ENCODE data around the gene ZNF771. TPM values are rescaled to one million over a fixed set of nuclear protein-coding genes. Genes with fewer than 3 reads are reported as not detected.

ZNF771 gene
- polyA plus RNA-seq, 1 experiment, result 9.3 TPM

DNA sequence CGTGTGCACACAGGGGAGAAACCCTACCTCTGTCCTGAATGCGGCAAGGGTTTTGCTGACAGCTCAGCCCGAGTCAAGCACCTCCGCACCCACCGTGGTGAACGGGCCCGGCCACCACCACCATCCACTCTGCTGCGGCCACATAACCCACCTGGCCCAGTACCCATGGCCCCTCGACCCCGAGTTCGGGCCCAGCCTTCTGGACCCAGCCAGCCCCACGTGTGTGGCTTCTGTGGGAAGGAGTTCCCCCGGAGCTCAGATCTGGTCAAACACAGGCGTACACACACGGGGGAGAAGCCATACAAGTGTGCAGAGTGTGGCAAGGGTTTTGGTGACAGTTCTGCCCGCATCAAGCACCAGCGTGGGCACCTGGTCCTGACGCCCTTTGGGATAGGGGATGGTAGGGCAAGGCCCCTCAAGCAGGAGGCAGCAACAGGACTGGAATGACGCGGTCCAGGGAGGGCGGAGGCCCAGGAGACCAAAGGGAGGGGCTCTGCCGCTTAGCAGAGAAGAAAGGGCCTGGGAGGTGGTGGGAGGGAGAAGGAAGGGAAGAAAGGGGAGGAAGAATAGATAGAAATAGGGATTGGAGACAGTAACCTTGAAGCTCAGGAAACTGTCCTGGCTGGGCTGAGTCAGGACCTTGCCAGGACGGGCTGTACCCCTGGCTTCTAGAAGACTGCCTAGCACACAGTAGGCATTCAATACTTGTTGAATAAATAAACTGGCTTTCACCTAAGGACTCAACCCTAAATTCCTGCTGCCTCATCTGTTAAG is 8.6 kb upstream of the ZNF771 start:
- no peak overlapping the region for H3K4me3 ChIP-seq (ENCODE audit: low read depth, low read length)
- no peak for DNase-seq (ENCODE audit: low read depth, low spot score)
- TF ChIP-seq, protein P1, sequence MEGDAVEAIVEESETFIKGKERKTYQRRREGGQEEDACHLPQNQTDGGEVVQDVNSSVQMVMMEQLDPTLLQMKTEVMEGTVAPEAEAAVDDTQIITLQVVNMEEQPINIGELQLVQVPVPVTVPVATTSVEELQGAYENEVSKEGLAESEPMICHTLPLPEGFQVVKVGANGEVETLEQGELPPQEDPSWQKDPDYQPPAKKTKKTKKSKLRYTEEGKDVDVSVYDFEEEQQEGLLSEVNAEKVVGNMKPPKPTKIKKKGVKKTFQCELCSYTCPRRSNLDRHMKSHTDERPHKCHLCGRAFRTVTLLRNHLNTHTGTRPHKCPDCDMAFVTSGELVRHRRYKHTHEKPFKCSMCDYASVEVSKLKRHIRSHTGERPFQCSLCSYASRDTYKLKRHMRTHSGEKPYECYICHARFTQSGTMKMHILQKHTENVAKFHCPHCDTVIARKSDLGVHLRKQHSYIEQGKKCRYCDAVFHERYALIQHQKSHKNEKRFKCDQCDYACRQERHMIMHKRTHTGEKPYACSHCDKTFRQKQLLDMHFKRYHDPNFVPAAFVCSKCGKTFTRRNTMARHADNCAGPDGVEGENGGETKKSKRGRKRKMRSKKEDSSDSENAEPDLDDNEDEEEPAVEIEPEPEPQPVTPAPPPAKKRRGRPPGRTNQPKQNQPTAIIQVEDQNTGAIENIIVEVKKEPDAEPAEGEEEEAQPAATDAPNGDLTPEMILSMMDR (IDR thresholded peaks at IDR 0.05; ENCODE audit: low read depth, low read length), result no peak
- H3K27ac ChIP-seq (ENCODE audit: low read depth, low read length), result no peak overlapping the region
- no peaks in the 10 kb centered on the region for H3K27me3 ChIP-seq (ENCODE audit: control insufficient read depth, insufficient read depth, low read length)
- POLR2A ChIA-PET, result no interaction called here
- CTCF ChIA-PET, result interaction anchor here (0.8 kb wide), 1 partner anchor 11 kb away, joined by 4 read pairs; no protein-coding TSS in a partner anchor
- H3K9me3 ChIP-seq (ENCODE audit: control insufficient read depth, insufficient read depth, low read length), result no peaks in the 10 kb centered on the region; the same call in 1 of the 2 replicates

DNA sequence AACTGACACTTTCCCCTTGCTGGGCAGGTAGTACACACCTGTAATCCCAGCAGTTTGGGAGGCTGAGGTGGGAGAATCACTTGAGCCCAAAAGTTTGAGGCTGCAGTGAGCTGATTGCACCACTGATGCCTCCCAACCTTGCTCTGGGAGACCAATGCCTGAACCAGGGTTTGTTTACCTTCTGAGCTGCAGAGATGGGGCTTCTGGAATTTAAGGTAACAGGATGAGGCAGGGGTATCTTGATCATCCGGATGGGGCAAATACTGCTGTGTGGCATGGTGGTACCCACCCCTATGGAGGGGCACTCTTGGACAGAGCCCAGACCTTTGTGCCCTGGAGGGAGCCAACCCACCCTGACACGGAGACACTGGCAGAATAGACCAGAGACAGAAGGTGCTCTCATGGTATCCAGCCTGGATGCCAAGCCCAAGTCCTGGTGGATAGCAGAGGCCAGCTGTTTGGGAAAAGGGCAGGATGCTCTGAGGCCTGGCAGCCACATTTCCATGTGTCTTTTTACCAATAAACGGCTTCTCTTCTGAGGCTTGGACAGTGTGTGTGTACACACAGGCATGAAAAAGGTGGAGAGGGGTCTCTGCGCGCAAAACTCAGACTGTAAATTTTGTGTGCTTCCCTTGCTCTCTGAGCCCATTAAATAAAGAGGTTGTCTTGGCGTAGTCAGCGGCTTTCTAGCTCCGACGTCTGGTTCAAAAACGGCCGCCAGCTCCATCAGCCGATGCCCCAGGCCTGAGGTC is 7.8 kb upstream of the ZNF771 start:
- TF ChIP-seq, protein P1 (IDR thresholded peaks at IDR 0.05; ENCODE audit: low read depth, low read length), result no peak
- Histone ChIP-seq H3K4me3 (ENCODE audit: low read depth, low read length) (peak overlapping the region; percentile 67), H3K9me3 (ENCODE audit: control insufficient read depth, insufficient read depth, low read length) (no peaks in the 10 kb centered on the region; the same call in 1 of the 2 replicates), H3K27ac (ENCODE audit: low read depth, low read length) (peak overlapping the region; percentile 90), H3K27me3 (ENCODE audit: control insufficient read depth, insufficient read depth, low read length) (no peaks in the 10 kb centered on the region)
- DNase-seq (ENCODE audit: low read depth, low spot score), result no peak
- ChIA-PET POLR2A (no interaction called here), CTCF (interaction anchor here (0.8 kb wide), 1 partner anchor 10 kb away, joined by 4 read pairs; no protein-coding TSS in a partner anchor)

DNA sequence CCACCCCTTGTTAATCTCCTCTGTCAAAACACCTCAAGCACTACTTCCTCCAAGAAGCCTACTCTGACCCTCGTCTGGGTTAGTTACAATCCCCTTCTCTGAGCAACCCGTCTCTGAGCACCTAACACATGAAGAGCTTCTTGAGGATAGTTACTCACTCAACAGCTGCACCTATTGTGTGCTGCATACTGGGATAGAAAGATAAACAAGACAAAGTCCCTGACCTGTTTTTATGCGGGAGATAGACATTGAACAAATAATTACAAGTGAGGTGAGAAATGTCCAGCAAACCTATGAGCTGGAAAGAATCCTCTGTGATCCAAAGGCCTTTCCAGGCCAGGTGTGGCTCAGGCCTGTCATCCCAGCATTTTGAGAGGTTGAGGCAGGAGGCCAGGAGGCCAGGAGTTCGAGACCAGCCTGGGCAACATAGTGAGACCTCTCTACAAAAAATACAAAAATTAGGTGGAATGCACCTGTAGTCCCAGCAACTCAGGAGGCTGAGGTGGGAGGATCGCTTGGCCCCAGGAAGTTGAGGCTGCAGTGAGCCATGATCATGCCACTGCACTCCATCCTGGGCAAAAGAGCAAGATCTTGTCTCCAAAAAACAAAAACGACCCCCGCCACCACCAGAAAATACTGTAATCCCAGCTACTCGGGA is 5.5 kb upstream of the ZNF771 start:
- Histone ChIP-seq H3K9me3 (ENCODE audit: control insufficient read depth, insufficient read depth, low read length) (no peaks in the 10 kb centered on the region), H3K27ac (ENCODE audit: low read depth, low read length) (no peak overlapping the region), H3K27me3 (ENCODE audit: control insufficient read depth, insufficient read depth, low read length) (no peaks in the 10 kb centered on the region), H3K4me3 (ENCODE audit: low read depth, low read length) (no peak overlapping the region)
- TF ChIP-seq, protein P1 (IDR thresholded peaks at IDR 0.05; ENCODE audit: low read depth, low read length), result no peak
- DNase-seq (ENCODE audit: low read depth, low spot score), result no peak
- POLR2A ChIA-PET, result interaction anchor here (0.6 to 0.7 kb wide), 2 partner anchors 31 to 317 kb away, joined by 3 read pairs; no protein-coding TSS in a partner anchor
- CTCF ChIA-PET, result interaction anchor here (0.8 to 1.2 kb wide), 2 partner anchors 7 to 227 kb away, joined by 3 read pairs; no protein-coding TSS in a partner anchor

DNA sequence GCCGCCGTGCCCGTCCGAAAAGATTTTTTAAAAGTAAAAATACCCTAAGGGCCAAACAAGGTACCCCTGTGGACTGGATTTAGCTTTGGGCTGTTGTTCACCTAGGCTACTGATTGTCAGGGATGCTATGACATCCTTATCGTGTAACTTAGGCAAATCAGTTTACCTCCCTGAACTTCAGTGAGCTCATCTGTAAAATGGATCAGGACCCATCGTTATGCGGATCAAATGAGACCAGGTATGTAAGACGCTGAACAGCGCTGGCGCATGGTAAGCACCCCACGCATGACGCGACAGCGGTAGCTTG is 658 bp upstream of the ZNF771 start:
- CTCF ChIA-PET, result interaction anchor here (1.2 to 3.6 kb wide), 3 partner anchors 11 to 315 kb away, joined by 3 to 19 read pairs (median 6); partner anchors contain the start of genes TBX6 and ZNF48
- H3K27me3 ChIP-seq (ENCODE audit: control insufficient read depth, insufficient read depth, low read length), result no peaks in the 10 kb centered on the region
- H3K9me3 ChIP-seq (ENCODE audit: control insufficient read depth, insufficient read depth, low read length), result no peaks in the 10 kb centered on the region
- peak overlapping the region; percentile 87 for H3K27ac ChIP-seq (ENCODE audit: low read depth, low read length)
- no peak for DNase-seq (ENCODE audit: low read depth, low spot score)
- peak overlapping the region; percentile 78 for H3K4me3 ChIP-seq (ENCODE audit: low read depth, low read length)
- POLR2A ChIA-PET, result interaction anchor here (0.5 to 1.7 kb wide), 9 partner anchors 9 to 341 kb away, joined by 3 to 23 read pairs (median 5); partner anchors contain the start of genes ALDOA and ZNF48
- TF ChIP-seq, protein P1 (IDR thresholded peaks at IDR 0.05; ENCODE audit: low read depth, low read length), result no peak

Data from AG04450 (cell line).